GM18505 (cell line): Measurements from ENCODE around the gene UBE2QL1.

Experiments
- ATAC-seq: cut with Tn5 transposase; IDR thresholded peaks from one replicate; pipeline ENCODE4 v1.9.1; 2021; ENCODE audit not compliant: unreplicated experiment
- POLR2A ChIP-seq: IDR thresholded peaks from 4 replicates; pipeline ENCODE4 v1.6.1; 2011; ENCODE audit warnings: borderline replicate concordance; ENCODE audit not compliant: insufficient read depth, insufficient read length; ENCODE audit errors: extremely low read depth

UBE2QL1 gene

GRCh38 chr5:6535594-6535993, 86.9 kb downstream of the UBE2QL1 start:
- no peak for ATAC-seq
- no peak for TF ChIP-seq POLR2A

DNA sequence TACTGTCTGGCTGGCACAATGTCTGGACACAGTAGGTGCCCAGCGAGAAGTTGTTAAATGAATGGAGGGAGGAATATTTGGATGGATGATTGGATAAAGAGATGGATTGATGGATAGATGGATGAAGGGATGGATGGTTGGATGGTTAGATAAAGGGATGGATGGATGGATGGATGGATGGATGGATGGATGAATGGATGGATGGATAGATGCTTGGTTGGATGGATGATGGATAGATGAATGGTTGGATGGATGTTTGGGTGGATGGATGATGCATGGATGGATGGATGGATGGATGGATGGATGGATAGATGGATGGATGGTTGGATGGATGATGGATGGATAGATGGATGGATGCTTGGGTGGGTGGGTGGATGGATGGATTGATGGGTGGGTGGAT, 90.4 kb downstream of the UBE2QL1 start:
- ATAC-seq, result no peak
- TF ChIP-seq POLR2A, result no peak

GRCh38 chr5:6540111-6540827, 91.6 kb downstream of the UBE2QL1 start:
- no peak for TF ChIP-seq POLR2A
- no peak for ATAC-seq

DNA sequence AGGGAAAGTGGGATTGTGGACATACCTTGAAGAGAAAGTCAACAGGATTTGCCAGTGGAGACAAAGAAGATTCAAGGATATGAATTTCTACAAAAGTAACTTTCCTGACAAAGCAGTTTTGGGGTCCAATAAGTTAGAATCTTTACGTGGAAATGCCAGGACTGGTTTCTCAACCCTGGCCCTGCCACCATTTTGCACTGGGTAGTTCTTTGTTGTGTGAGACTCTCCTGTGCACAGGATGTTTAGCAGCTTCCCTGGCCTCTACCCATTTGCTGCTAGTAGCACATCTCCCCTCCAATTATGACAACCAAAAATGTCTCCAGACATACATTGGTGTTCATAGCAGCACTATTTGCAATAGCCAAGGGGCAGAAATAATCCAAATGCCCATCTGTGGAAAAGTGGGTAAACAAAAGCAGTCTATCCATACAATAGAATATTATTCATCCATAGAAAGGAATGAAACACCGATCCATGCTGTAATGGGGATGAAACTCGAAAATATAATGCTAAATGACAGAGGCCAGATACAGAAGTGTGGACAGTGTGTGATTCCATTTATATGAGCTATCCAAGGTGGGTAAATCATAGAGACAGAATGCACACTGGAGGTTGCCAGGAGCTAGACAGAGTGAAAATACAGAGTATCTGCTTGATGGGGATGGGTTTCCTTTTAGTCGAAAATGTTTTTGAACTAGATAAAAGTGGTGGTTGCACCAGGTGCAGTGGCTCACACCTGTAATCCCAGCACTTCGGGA, 92.8 kb downstream of the UBE2QL1 start:
- TF ChIP-seq POLR2A, result no peak
- no peak for ATAC-seq

DNA sequence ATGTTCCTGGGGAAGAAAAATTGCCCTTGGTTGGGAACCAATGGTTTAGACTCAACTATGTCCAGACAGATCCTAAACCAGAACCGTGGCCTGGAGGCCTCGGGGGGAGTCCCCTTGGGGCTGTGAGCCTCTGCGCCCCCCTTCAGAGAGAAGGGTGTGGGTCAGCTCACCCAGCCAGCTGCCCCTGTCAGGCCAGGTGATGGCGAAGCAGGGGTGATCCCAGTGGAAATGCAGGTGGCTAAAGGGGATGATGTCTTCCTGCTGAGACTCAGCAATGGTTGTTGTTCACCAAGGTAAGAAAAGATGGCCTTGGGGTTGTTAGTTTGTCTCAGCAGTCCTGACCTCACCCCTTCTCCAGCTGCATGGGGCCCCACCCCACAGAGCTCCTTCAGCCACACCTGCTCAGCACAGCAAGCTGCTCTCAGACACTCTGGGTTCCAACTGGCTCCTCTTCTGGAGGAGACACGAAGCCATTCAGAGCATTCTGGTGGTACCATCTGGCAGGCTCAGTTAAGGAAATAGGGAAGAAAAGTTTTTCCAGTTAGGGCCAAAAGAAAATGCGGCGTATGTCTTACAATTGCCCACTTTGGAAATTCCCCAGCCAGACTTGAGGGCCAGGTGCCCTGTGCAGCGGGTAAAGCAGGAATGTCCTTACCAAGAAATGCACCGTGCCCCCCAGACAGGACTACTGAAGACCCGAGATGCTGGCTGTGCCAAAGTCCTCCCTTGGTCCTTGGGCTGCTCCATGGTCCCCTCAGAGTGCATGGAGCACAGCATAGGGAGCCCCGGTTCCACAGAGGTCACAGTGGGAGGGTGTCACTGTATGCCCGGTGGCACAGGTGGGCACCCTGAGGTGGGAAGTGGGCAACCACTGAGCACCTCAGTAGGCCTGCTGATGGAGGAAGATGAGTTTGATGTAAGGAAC, 94.0 kb downstream of the UBE2QL1 start:
- ATAC-seq, result no peak
- TF ChIP-seq POLR2A, result no peak

- ATAC-seq, result no peak
- no peak for TF ChIP-seq POLR2A
These were observed 94.7 kb downstream of the UBE2QL1 start for GRCh38 chr5:6543346-6543730.

DNA sequence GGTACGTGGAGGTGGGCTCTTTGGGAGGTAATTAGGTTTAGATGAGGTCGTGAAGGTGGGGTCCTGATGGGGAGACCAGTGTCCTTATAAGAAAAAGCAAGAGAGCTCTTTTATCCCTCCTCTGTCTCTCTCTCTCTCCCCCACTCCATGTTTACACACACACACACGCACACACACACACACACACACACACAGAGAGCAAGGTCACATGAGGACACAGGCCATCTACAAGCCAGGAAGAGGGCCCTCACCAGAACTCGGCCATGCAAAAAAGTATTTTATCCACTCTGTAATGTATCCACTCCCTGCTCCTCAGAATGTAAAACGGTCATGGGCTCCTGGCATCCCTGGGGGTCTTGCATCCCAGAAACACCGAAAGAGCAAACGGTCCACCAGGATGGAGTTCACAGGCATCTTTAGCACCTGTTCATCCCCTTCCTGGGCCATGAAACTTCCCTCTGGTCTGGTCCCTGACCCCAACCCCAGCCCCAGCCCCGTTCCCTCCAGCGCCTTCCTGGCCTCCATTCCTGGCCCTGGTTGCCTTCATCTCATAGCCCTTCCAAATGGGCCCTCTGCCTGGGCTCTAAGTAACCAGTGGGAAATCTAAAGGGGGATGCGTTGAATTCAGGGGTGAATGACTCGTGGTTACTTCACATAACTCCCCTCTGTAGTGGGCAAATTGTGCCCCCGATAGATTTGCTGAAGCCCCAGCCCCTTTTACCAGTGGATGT, 95.3 kb downstream of the UBE2QL1 start:
- ATAC-seq, result no peak
- no peak for TF ChIP-seq POLR2A
